ENCODE results near the gene TTR.

The TTR gene

GRCh38 chr18:31633392-31634330 is 42.0 kb downstream of the TTR start:
- H3K36me3 ChIP-seq (ENCODE audit: control insufficient read depth in 2 of 2, insufficient read depth in 2 of 2, low read length in 2 of 2): no peaks in the 10 kb centered on the region
- H3K9me3 ChIP-seq (ENCODE audit: control insufficient read depth in 2 of 2, low read length in 2 of 2): no peaks in the 10 kb centered on the region
- no peaks in the 10 kb centered on the region for H3K27me3 ChIP-seq (ENCODE audit: control insufficient read depth in 1 of 2, insufficient read depth in 2 of 2, low read length in 2 of 2)
- H3K4me1 ChIP-seq (ENCODE audit: control insufficient read depth, insufficient read depth, low read length): no peaks in the 10 kb centered on the region
- H3K9ac ChIP-seq (ENCODE audit: low read length in 2 of 2): no peak overlapping the region
- H3K4me3 ChIP-seq (ENCODE audit: low read length in 2 of 2): no peak overlapping the region
- no peak overlapping the region for H3K27ac ChIP-seq (ENCODE audit: low read length)

- Histone ChIP-seq H3K9me3 (ENCODE audit: control insufficient read depth in 2 of 2, low read length in 2 of 2) (no peaks in the 10 kb centered on the region), H3K4me3 (ENCODE audit: low read length in 2 of 2) (no peak overlapping the region), H3K4me1 (ENCODE audit: control insufficient read depth, insufficient read depth, low read length) (no peaks in the 10 kb centered on the region), H3K9ac (ENCODE audit: low read length in 2 of 2) (no peak overlapping the region), H3K27me3 (ENCODE audit: control insufficient read depth in 1 of 2, insufficient read depth in 2 of 2, low read length in 2 of 2) (no peaks in the 10 kb centered on the region), H3K27ac (ENCODE audit: low read length) (no peak overlapping the region), H3K36me3 (ENCODE audit: control insufficient read depth in 2 of 2, insufficient read depth in 2 of 2, low read length in 2 of 2) (no peaks in the 10 kb centered on the region)
Measured at GRCh38 chr18:31634331-31634713, 42.6 kb downstream of the TTR start.

DNA sequence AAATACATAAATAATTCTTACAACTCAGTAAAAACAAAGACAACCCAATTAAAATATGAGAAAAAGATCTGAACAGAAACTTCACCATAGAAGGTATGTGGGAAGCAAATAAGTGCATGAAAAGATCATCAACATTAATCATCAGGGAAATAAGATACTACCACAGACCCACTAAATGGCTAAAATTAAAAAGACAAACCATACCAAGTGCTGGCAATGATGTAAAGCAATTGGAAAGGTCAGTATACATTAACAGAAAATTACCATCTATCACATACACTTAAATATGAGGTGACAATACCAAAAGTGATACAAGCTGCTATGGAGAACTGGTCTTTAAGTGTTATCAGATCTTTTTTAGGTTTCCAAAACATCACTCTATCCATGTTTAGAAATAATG is 44.7 kb downstream of the TTR start:
- no peaks in the 10 kb centered on the region for H3K9me3 ChIP-seq (ENCODE audit: control insufficient read depth in 2 of 2, low read length in 2 of 2)
- no peak overlapping the region for H3K9ac ChIP-seq (ENCODE audit: low read length in 2 of 2)
- no peaks in the 10 kb centered on the region for H3K4me1 ChIP-seq (ENCODE audit: control insufficient read depth, insufficient read depth, low read length)

GRCh38 chr18:31637445-31637844 is 45.8 kb downstream of the TTR start:
- Histone ChIP-seq H3K9ac (ENCODE audit: low read length in 2 of 2) (no peak overlapping the region), H3K4me1 (ENCODE audit: control insufficient read depth, insufficient read depth, low read length) (no peaks in the 10 kb centered on the region), H3K27me3 (ENCODE audit: control insufficient read depth in 1 of 2, insufficient read depth in 2 of 2, low read length in 2 of 2) (no peaks in the 10 kb centered on the region)

More for the DNA sequence above, 44.7 kb downstream of the TTR start:
- no peaks in the 10 kb centered on the region for H3K27me3 ChIP-seq (ENCODE audit: control insufficient read depth in 1 of 2, insufficient read depth in 2 of 2, low read length in 2 of 2)
- H3K36me3 ChIP-seq (ENCODE audit: control insufficient read depth in 2 of 2, insufficient read depth in 2 of 2, low read length in 2 of 2): no peaks in the 10 kb centered on the region
- H3K27ac ChIP-seq (ENCODE audit: low read length): no peak overlapping the region
- H3K4me3 ChIP-seq (ENCODE audit: low read length in 2 of 2): no peak overlapping the region

DNA sequence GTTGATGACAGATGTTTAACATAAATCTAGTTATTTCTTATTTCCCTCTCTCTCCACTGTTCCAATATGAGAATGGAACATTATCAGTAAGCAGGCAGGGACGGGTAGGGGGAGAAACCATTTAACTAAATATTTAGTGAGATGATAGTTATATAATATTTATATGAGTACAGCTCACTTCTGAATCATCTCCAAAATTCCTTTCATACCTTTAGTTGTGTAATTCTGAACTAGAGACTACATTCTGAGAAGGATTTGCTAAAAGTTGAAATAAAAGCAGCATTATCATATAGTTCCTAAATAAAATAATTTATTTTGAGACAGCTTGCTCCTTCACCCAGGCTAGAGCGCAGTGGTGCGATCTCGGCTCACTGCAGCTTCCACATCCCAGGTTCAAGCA is 51.3 kb downstream of the TTR start:
- H3K4me3 ChIP-seq (ENCODE audit: low read length in 2 of 2): no peak overlapping the region
- H3K9me3 ChIP-seq (ENCODE audit: control insufficient read depth in 2 of 2, low read length in 2 of 2): no peaks in the 10 kb centered on the region
- no peaks in the 10 kb centered on the region for H3K4me1 ChIP-seq (ENCODE audit: control insufficient read depth, insufficient read depth, low read length)
- H3K9ac ChIP-seq (ENCODE audit: low read length in 2 of 2): no peak overlapping the region
- no peaks in the 10 kb centered on the region for H3K36me3 ChIP-seq (ENCODE audit: control insufficient read depth in 2 of 2, insufficient read depth in 2 of 2, low read length in 2 of 2)
- H3K27me3 ChIP-seq (ENCODE audit: control insufficient read depth in 1 of 2, insufficient read depth in 2 of 2, low read length in 2 of 2): no peaks in the 10 kb centered on the region
- no peak overlapping the region for H3K27ac ChIP-seq (ENCODE audit: low read length)

More at GRCh38 chr18:31637445-31637844, 45.8 kb downstream of the TTR start:
- Histone ChIP-seq H3K36me3 (ENCODE audit: control insufficient read depth in 2 of 2, insufficient read depth in 2 of 2, low read length in 2 of 2) (no peaks in the 10 kb centered on the region), H3K27ac (ENCODE audit: low read length) (no peak overlapping the region), H3K9me3 (ENCODE audit: control insufficient read depth in 2 of 2, low read length in 2 of 2) (no peaks in the 10 kb centered on the region), H3K4me3 (ENCODE audit: low read length in 2 of 2) (no peak overlapping the region)

DNA sequence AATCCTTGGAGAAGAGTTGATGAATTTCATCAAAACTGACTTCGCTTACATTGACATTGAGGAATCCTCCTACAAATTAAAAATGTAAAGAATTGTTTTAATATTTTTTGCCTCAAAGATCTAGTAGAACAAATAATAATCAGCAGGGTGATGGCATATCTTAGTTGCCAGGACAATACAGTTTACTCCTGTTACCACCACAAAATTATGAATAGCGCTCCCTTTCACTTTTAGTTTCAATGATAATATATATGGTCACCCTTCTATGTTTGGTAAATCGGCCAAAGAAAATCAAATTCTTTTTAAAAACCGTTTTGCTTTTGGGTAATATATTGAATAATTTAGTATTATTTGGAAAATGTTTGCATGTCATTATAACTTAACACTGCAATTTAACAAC is 53.7 kb downstream of the TTR start:
- Histone ChIP-seq H3K9me3 (ENCODE audit: control insufficient read depth in 2 of 2, low read length in 2 of 2) (no peaks in the 10 kb centered on the region), H3K27me3 (ENCODE audit: control insufficient read depth in 1 of 2, insufficient read depth in 2 of 2, low read length in 2 of 2) (no peaks in the 10 kb centered on the region), H3K4me1 (ENCODE audit: control insufficient read depth, insufficient read depth, low read length) (no peaks in the 10 kb centered on the region), H3K9ac (ENCODE audit: low read length in 2 of 2) (no peak overlapping the region), H3K36me3 (ENCODE audit: control insufficient read depth in 2 of 2, insufficient read depth in 2 of 2, low read length in 2 of 2) (no peaks in the 10 kb centered on the region), H3K27ac (ENCODE audit: low read length) (no peak overlapping the region), H3K4me3 (ENCODE audit: low read length in 2 of 2) (no peak overlapping the region)

DNA sequence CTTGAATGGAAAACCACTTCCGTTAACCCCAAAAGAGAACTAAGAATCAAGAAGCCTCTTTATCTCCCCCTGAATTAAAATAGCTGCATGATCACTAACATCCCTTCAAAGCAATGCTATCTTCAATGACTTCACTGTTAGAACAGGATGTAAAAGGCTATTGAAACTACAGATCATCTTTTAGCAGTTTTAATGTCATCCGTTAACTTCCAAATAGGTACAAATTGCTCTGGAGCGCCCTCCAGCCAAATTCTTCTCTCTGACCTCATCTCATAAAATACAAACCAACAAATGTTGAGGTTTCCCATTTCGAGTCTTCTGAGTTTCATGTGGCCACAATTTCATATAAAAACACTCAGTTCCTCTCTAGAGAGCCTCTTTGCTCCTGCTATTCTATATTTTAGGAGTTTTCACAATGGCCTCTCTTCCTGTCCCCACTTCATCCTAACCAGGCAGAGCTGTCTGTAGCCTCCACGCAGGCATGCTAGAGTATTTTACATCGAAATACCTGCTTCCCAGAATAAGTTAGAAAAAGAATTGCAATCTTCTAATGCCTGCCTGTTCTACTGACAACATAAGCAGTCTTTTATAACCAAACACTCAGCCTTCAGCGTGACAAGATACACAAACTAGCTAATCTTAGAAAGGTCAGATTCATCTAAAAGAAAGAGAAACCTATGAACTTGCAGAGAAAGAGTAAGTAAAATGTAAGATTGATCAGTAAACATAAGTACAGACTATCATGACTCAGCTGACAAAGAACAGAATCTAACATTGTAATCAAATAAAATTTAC is 54.9 kb downstream of the TTR start:
- Histone ChIP-seq H3K4me1 (ENCODE audit: control insufficient read depth, insufficient read depth, low read length) (no peaks in the 10 kb centered on the region), H3K4me3 (ENCODE audit: low read length in 2 of 2) (no peak overlapping the region), H3K36me3 (ENCODE audit: control insufficient read depth in 2 of 2, insufficient read depth in 2 of 2, low read length in 2 of 2) (no peaks in the 10 kb centered on the region), H3K9me3 (ENCODE audit: control insufficient read depth in 2 of 2, low read length in 2 of 2) (no peaks in the 10 kb centered on the region), H3K27me3 (ENCODE audit: control insufficient read depth in 1 of 2, insufficient read depth in 2 of 2, low read length in 2 of 2) (no peaks in the 10 kb centered on the region), H3K9ac (ENCODE audit: low read length in 2 of 2) (no peak overlapping the region), H3K27ac (ENCODE audit: low read length) (no peak overlapping the region)

- Histone ChIP-seq H3K9me3 (ENCODE audit: control insufficient read depth in 2 of 2, low read length in 2 of 2) (no peaks in the 10 kb centered on the region), H3K9ac (ENCODE audit: low read length in 2 of 2) (no peak overlapping the region), H3K4me3 (ENCODE audit: low read length in 2 of 2) (no peak overlapping the region), H3K4me1 (ENCODE audit: control insufficient read depth, insufficient read depth, low read length) (no peaks in the 10 kb centered on the region), H3K27me3 (ENCODE audit: control insufficient read depth in 1 of 2, insufficient read depth in 2 of 2, low read length in 2 of 2) (no peaks in the 10 kb centered on the region), H3K27ac (ENCODE audit: low read length) (no peak overlapping the region), H3K36me3 (ENCODE audit: control insufficient read depth in 2 of 2, insufficient read depth in 2 of 2, low read length in 2 of 2) (no peaks in the 10 kb centered on the region)
Measured at GRCh38 chr18:31647127-31647753, 55.6 kb downstream of the TTR start.

Measured in stomach smooth muscle (tissue), 2 donors.